ENCODE results near the gene TET1.

Gene TET1

GRCh38 chr10:68562661-68563570 lies 2.8 kb downstream of the TET1 start:
- no peaks in the 10 kb centered on the region for H4K20me1 ChIP-seq (ENCODE audit: low read depth, low read length)
- H2AFZ ChIP-seq (ENCODE audit: low read depth, low read length, severe bottlenecking), result no peak overlapping the region
- no peaks in the 10 kb centered on the region for H3K9me3 ChIP-seq (ENCODE audit: insufficient read depth, low read length)
- H3K27ac ChIP-seq (ENCODE audit: low read depth, low read length), result no peak overlapping the region
- H3K9me2 ChIP-seq (replicated peaks; ENCODE audit: insufficient read depth, low read length), result no peaks in the 10 kb centered on the region
- no peaks in the 10 kb centered on the region for H3F3A ChIP-seq (ENCODE audit: insufficient read depth)
- TF ChIP-seq EZH2phosphoT487 (conservative IDR thresholded peaks at IDR 0.05; ENCODE audit: low read length), result no peak
- TF ChIP-seq, protein P1, sequence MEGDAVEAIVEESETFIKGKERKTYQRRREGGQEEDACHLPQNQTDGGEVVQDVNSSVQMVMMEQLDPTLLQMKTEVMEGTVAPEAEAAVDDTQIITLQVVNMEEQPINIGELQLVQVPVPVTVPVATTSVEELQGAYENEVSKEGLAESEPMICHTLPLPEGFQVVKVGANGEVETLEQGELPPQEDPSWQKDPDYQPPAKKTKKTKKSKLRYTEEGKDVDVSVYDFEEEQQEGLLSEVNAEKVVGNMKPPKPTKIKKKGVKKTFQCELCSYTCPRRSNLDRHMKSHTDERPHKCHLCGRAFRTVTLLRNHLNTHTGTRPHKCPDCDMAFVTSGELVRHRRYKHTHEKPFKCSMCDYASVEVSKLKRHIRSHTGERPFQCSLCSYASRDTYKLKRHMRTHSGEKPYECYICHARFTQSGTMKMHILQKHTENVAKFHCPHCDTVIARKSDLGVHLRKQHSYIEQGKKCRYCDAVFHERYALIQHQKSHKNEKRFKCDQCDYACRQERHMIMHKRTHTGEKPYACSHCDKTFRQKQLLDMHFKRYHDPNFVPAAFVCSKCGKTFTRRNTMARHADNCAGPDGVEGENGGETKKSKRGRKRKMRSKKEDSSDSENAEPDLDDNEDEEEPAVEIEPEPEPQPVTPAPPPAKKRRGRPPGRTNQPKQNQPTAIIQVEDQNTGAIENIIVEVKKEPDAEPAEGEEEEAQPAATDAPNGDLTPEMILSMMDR (IDR thresholded peaks at IDR 0.05; ENCODE audit: insufficient read depth, low read length, poor library complexity, severe bottlenecking), result no peak
- no peaks in the 10 kb centered on the region for H3K36me3 ChIP-seq (ENCODE audit: low read length)
- H3K9ac ChIP-seq (ENCODE audit: low read length), result no peak overlapping the region
- H3K4me3 ChIP-seq (ENCODE audit: insufficient read depth, low read length, poor library complexity, severe bottlenecking), result no peak overlapping the region
- no peaks in the 10 kb centered on the region for H3K27me3 ChIP-seq (ENCODE audit: low read length)
- H3K4me2 ChIP-seq (ENCODE audit: low read depth, low read length, poor library complexity, severe bottlenecking), result no peak overlapping the region
- no peaks in the 10 kb centered on the region for H3K79me2 ChIP-seq (ENCODE audit: insufficient read depth, low read length)

DNA sequence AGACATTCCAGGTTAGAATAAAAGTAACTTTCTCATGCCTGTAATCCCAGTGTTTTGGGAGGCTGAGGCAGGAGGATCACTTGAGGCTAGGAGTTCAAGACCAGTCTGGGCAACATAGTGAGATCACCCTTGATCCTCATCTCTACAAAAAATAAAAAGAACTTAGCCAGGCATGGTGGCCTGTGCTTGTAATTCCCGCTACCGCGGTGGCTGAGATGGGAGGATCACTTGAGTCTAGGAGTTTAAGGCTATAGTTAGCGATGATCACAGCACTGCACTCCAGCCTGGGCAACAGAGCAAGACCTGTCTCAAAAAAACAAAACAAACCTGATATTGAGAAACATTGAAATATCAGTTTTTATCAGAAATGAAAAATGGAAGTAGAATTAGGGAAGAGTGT lies 4.6 kb downstream of the TET1 start:
- Histone ChIP-seq H3K9me3 (ENCODE audit: insufficient read depth, low read length) (no peaks in the 10 kb centered on the region), H4K20me1 (ENCODE audit: low read depth, low read length) (no peaks in the 10 kb centered on the region), H3K27me3 (ENCODE audit: low read length) (no peaks in the 10 kb centered on the region), H3K4me2 (ENCODE audit: low read depth, low read length, poor library complexity, severe bottlenecking) (no peak overlapping the region), H3K9me2 (replicated peaks; ENCODE audit: insufficient read depth, low read length) (no peaks in the 10 kb centered on the region), H3K9ac (ENCODE audit: low read length) (no peak overlapping the region), H3F3A (ENCODE audit: insufficient read depth) (no peaks in the 10 kb centered on the region), H3K36me3 (ENCODE audit: low read length) (no peaks in the 10 kb centered on the region), H3K4me3 (ENCODE audit: insufficient read depth, low read length, poor library complexity, severe bottlenecking) (no peak overlapping the region), H2AFZ (ENCODE audit: low read depth, low read length, severe bottlenecking) (no peak overlapping the region), H3K79me2 (ENCODE audit: insufficient read depth, low read length) (no peaks in the 10 kb centered on the region), H3K27ac (ENCODE audit: low read depth, low read length) (no peak overlapping the region)
- TF ChIP-seq, protein P1 (IDR thresholded peaks at IDR 0.05; ENCODE audit: insufficient read depth, low read length, poor library complexity, severe bottlenecking), result no peak
- no peak for TF ChIP-seq EZH2phosphoT487 (conservative IDR thresholded peaks at IDR 0.05; ENCODE audit: low read length)

DNA sequence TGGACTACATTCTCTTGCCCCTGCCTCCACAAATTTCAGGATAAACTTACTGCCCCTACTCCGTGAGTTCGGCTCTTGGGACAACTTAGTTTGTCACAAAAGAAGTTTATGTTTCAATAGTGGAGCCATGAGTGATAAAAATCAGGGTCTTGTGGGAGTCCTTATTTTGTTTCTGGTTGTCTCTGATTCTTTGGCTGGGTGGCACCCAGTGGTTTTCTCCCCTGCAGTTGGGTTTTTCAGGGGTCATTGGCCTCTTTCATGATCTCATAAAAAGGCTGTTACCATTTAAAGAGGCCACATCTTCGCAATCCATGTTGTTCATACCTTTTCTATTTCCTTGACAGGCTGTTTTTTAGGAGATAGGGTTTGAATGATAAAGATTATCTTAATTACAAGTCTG lies 5.5 kb downstream of the TET1 start:
- no peaks in the 10 kb centered on the region for H4K20me1 ChIP-seq (ENCODE audit: low read depth, low read length)
- no peaks in the 10 kb centered on the region for H3K79me2 ChIP-seq (ENCODE audit: insufficient read depth, low read length)
- H3K9ac ChIP-seq (ENCODE audit: low read length), result no peak overlapping the region
- H3K4me3 ChIP-seq (ENCODE audit: insufficient read depth, low read length, poor library complexity, severe bottlenecking), result no peak overlapping the region
- H3K27me3 ChIP-seq (ENCODE audit: low read length), result no peaks in the 10 kb centered on the region
- no peaks in the 10 kb centered on the region for H3K36me3 ChIP-seq (ENCODE audit: low read length)
- TF ChIP-seq, protein P1 (IDR thresholded peaks at IDR 0.05; ENCODE audit: insufficient read depth, low read length, poor library complexity, severe bottlenecking), result no peak
- TF ChIP-seq EZH2phosphoT487 (conservative IDR thresholded peaks at IDR 0.05; ENCODE audit: low read length), result no peak
- H3K9me3 ChIP-seq (ENCODE audit: insufficient read depth, low read length), result no peaks in the 10 kb centered on the region
- no peaks in the 10 kb centered on the region for H3F3A ChIP-seq (ENCODE audit: insufficient read depth)
- H2AFZ ChIP-seq (ENCODE audit: low read depth, low read length, severe bottlenecking), result no peak overlapping the region
- no peak overlapping the region for H3K27ac ChIP-seq (ENCODE audit: low read depth, low read length)
- H3K4me2 ChIP-seq (ENCODE audit: low read depth, low read length, poor library complexity, severe bottlenecking), result no peak overlapping the region
- no peaks in the 10 kb centered on the region for H3K9me2 ChIP-seq (replicated peaks; ENCODE audit: insufficient read depth, low read length)
